DND-41 (cell line): Measurements from ENCODE around the gene MIEF1.

Source experiments
- CTCF ChIP-seq: IDR thresholded peaks from 2 replicates; pipeline ENCODE4 v1.5.1; 2012; ENCODE audit warnings: borderline replicate concordance, low read length, moderate library complexity, mild to moderate bottlenecking; ENCODE audit not compliant: poor library complexity, severe bottlenecking; ENCODE audit errors: extremely low read depth
- EZH2 ChIP-seq: IDR thresholded peaks from 3 replicates; pipeline ENCODE4 v1.6.1; 2012; ENCODE audit warnings: borderline replicate concordance, low read depth, mild to moderate bottlenecking, moderate library complexity, low read length, inconsistent platforms; ENCODE audit not compliant: severe bottlenecking

GRCh38 chr22:39529487-39529851, 27.4 kb downstream of the MIEF1 start:
- TF ChIP-seq EZH2, result no peak
- no peak for TF ChIP-seq CTCF
